Islet of Langerhans (tissue), 1 donor: ENCODE measurements around the gene HAX1.
A peak's percentile ranks its signal among the peaks of the same experiment; 100 is the strongest.
"Not testable (repeated sequence)": the region's sequence is repeated elsewhere in the genome, so short reads cannot be mapped to it uniquely, and the experiment has no call there.

Source experiments
- FAIRE-seq: peaks from one replicate; lab custom pipeline; 2011; peaks lifted over from hg19 to GRCh38; lab: Jason Lieb, UNC

The HAX1 gene

DNA sequence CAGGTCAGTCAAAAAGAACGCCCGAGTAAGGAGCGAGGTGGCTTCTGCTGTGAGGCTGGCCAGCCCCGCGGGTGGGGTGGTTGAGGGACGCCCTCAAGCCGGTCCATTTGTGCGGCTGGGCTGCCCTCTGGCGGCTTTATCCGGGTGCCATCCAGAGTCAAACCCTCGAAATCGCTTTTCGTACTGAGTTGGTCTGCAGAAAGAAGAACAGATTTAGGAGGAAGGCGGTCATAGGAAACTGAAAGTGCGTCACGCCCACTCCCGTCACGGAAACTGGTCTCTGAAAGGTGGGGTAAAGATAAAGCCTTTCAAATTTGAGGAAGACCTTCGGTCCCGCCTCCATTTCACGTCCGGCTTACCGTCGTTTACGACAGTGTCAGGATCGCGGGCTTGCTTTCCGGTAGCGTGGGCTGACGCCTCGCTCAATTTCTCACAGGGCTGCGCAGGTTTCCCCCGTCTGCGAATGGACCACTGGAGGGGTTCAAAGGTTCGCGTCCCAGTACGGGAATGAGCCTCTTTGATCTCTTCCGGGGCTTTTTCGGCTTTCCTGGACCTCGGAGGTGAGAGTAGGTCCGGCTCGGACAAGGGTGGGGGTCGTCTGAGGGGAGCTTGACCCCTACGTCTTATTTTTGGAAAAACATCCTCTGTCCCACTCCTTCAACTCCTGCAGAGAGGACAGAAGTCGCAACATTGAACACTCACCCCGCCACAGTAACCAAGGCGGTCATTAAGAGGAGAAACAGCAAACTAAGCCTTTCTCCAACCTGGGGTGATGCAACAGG, at the start of gene HAX1:
HAX1 (plus strand) TSS at position 413 of the 782 bp plus-strand sequence; CDS start at position 508, 95 bp downstream.
- FAIRE-seq: peak; percentile 73

DNA sequence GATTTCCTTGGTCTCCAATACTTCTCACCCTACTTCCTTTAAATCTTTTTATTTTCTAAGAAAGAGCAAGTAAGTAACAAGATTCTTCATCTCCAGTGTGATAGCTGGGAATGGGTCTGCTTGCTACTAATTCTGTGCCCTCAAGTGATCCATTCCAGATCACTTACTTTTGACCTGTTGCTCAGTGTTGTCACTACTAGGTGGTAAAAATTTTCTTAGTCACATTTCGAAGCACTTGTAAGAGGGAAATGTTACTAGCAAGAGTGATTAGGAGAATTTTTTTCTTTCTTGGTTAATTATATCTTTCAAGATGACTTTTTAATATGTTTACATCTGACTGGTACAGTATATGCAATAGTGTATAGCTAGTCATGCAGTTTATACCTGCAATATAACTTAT, 49.5 kb upstream of the HAX1 start:
- no peak for FAIRE-seq

- FAIRE-seq: no peak
These were observed 48.8 kb upstream of the HAX1 start for GRCh38 chr1:154223621-154224020.

GRCh38 chr1:154225370-154225769, 47.1 kb upstream of the HAX1 start:
- no peak for FAIRE-seq

DNA sequence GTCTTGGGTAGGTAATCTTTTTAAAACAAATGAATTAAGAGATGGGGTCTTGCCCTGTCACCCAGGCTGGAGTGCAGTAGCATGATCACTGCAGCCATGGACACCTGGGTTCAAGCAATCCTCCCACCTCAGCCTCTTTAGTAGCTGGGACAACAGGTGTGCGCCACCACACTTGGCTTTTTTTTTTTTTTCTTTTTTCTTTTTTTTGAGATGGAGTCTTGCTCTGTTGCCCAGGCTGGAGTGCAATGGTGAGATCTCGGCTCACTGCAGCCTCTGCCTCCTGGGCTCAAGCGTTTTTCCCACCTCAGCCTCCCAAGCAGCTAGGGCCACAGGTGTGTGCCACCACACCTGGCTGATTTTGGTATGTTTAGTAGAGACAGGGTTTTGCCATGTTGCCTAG, 41.3 kb upstream of the HAX1 start:
- not testable (repeated sequence) for FAIRE-seq

DNA sequence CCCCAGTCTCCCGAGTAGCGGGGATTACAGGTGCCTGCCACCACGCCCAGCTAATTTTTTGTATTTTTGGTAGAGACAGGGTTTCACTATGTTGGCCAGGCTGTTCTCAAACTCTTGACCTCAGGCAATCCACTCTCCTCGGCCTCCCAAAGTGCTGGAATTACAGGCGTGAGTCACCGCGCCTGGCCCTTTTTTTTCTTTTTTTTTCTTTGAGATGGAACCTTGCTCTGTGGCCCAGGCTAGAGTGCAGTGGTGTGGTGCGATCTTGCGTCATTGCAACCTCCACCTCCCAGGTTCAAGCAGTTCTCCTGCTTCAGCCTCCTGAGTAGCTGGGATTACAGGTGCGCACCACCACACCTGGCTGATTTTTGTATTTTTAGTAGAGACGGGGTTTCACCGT, 39.3 kb upstream of the HAX1 start:
- not testable (repeated sequence) for FAIRE-seq

DNA sequence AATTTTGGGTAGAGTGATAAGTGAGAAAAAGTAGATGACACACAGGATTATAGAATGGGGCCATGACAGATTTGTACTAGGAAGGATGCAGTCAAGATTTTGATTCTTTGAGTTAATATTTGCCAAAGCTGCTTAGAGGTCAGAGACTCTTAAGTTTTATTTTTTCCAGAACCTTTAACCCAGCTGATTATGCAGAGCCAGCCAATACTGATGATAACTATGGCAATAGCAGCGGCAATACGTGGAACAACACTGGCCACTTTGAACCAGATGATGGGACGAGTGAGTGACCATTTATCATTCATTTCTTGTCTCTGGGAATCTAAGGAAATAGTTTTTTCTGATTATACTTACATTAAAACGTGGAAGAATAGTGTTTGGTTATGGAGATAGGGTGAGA, 35.6 kb upstream of the HAX1 start:
- no peak for FAIRE-seq

DNA sequence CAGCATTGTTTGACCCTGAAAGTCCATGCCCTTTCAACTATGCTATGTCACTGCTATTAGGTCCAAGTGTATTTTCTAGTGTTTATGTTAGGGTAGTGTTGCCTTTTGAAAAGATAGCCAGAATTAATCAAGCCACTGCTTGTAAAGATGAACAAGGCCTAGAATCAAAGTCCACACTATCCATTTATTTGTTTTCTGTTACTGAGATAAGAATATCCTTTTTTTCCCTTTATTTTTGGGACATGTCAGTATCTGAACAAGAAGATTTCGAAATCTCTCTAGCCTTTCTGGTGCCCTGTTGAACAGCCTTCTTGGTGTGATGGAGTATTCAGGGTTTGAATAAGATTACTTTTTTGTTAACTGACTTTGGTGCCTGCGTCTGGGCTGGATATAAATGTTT, 35.0 kb upstream of the HAX1 start:
- no peak for FAIRE-seq

DNA sequence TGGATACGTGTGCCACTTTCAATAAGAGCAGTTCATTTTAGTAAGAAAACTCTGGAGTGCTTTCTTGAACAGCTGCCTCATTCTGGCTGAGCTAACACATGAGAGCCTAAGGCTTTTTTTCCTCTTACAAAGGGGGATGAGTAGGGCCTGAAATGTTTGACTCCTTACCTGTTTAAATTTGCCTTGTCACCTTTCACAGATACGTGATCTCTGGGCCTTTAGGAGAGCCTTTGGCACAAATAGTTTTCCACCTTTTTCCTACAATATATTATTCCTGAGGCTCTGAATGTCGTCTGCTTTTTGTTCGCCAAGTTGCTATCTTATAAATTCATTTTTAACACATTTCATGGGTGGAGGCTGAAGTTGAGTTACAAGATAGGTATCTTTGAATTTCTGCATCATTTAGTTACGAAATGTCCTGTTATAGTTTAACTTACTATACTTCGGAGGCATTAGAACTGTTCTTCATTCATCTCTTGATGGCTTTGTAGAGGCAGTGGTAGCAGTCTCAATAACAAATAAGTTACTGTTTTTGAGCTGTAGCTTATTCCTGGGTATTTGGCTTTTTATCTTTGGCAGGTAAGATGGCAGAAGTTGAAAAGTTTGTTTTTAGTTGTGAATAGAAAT, 34.4 kb upstream of the HAX1 start:
- no peak for FAIRE-seq

DNA sequence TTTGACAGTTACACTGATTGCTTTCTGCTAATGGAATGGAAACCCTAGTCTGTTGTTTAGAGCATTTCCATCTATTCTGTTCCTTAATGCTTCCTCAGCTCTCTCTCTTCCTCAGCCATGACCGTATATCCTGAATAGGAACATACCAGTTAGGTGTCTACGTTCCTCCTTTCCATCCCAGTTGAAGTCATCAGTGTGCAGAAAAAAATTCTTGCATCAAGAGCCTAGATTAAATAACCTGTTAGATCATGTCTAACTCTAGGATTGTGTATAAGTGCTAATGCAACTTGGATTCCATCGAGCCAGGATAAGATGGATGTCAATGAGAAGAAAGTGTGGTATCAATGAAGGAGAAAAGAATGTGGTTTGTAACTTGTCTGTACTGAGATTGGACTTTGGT, 32.9 kb upstream of the HAX1 start:
- no peak for FAIRE-seq

- FAIRE-seq: no peak
These were observed 32.1 kb upstream of the HAX1 start for GRCh38 chr1:154240294-154240833.

DNA sequence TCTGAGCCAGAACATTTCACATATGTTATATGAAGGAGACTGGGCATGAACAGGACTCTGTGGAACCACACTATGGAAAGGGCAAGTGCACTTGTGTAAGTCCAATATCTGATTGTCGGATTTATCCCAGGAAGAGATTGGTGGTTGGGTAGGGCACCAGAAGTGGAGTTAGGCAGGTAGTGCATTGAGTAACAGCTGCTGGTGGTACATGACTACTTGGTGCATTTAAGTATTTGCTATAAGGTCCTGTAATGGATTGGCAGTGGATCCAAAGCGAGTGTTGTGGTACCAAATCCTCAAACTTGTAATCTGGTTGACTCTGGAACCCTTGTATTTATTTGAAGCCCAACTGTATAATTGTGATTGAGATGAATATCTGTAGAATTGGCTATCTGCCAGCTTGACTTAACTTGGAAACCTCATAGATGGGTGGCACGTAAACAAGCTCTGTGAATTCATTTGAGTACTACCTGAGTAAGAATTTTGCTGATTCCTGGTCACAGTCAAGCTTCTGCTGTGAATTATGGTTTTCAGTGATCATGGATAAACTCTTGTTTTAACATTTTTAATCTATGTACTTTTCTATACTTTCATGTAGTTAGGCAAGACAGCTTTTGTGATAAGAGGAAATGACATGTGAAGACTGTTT, 30.6 kb upstream of the HAX1 start:
- no peak for FAIRE-seq

DNA sequence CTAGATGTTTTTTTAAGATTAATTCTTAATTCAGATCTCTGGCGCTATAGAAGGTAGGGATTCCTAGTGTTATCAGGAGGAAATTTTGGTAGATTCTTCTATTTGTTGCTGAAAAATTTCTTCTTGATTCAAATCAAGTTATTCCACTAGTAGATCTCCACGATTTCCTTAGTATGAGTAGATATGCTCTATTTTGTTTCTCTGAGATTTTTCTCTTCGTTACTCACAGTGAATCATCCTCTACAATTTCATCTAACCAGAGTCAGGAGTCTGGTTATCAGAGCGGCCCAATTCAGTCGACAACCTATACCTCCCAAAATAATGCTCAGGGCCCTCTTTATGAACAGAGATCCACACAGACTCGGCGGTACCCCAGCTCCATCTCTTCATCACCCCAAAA, 18.8 kb upstream of the HAX1 start:
- no peak for FAIRE-seq

DNA sequence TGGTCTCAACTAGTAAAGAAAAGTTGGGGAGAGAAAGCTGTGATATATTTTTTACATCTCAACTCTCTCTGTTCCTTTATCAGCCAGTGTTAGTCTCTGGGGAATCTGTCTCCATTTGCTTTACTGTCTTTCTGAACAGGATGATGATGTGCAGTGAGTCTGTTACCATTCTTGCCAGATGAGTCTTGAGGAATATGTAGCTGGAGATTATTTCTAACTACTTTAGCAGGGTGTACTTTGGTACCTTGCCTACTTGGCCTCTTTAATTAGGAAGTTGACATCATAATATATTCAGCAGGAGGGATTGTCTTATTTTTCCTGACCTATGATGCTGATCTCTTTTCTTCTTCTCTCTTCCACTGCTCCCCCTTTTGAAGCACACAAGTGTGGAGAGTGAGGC, 15.7 kb upstream of the HAX1 start:
- FAIRE-seq: no peak

GRCh38 chr1:154258784-154259183, 13.6 kb upstream of the HAX1 start:
- FAIRE-seq: no peak

DNA sequence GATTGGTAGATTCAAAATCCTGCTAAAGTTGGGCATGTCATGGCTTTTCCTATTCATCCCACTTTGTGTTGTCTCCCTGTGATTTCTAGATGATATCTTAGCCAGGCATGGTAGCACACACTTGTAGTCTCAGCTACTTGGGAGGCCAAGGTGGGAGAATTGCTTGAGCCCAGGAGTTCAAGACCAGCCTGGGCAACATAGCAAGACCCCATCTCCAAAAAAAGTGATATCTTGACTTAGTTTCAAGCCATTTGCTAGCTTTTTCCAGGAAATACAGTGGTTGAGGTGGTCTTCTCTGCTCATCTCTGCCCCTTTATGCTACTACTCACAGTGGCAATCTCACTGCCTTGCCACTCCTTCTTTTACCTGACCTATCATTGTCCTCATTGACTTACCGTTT, 12.3 kb upstream of the HAX1 start:
- no peak for FAIRE-seq

GRCh38 chr1:154263465-154264332, 8.7 kb upstream of the HAX1 start:
- FAIRE-seq: no peak

DNA sequence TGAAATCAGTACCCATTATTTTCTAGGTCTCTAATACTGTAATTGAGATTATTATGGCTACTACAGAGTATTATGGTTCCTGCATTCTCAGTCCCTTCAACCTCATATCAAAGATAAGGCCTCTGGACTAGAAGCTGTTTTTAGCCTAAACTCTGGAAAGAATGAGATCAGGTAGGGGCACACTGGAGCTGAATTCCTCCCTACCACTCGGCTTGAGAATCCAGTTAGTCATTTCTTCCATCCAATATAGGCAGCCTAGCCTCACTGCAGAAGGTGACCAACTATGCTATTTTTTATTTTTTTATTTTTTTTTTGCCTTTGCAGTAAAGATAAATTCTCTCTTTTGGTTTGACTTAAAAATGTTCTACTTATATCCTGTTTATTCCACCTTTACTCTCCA, 8.0 kb upstream of the HAX1 start:
- FAIRE-seq: no peak

DNA sequence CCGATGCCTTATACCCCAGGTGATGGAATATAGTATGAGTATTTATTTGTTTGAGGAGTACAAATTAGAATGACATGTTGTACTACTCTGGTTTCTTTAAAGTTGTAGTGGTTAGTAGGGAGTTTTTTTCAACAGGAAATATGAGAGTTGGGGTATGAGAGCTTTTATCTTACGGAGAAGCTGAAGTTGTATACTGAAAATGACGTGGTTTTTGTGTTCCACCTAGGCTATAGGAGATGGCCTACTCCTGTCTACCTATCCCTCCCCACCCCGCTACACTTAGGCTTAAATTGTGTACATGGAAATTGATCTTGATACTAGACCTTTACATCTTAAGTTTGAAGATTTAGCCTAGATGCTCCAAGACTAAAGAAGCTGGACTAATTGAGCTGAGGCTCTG, 6.8 kb upstream of the HAX1 start:
- no peak for FAIRE-seq

- FAIRE-seq: no peak
These were observed 1.6 kb upstream of the HAX1 start for GRCh38 chr1:154270833-154271232.

DNA sequence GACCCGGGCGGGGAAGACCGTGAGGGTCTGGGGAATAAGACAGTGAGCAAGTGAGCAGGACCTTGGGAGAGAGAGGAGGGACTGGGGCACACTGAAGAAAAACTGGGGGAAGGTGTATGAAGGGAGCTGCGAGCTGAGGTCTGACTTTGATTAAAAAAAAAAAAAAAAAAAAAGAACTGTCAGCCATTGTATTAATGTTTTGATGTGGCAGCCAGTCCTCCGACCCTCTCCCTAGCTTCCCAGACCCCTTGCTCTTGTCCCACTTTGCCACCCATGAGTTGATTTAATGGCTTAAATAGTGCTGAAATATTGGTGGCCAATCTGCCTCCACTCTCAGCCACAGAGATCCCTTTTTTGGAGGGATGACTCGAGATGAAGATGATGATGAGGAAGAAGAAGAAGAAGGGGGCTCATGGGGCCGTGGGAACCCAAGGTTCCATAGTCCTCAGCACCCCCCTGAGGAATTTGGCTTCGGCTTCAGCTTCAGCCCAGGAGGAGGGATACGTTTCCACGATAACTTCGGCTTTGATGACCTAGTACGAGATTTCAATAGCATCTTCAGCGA, 652 bp downstream of the HAX1 start:
- FAIRE-seq: no peak

DNA sequence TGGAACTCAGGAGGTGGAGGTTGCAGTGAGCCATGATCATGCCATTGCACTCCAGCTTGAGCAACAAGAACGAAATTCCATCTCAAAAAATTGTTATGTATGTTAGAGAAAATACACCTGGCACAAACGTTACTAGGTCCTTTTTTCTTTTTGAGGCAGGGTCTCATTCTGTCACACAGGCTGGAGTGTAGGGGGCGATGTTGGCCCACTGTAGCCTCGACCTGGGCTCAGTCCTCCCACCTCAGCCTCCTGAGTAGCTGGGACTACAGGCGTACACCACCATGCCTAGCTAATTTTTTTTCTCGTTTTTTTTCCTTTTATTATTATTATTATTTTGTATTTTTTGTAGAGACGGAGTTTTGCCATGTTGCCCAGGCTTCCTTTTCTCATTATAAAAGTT, 4.4 kb downstream of the HAX1 start:
- no peak for FAIRE-seq
